ENCODE measurements around the gene SYPL2. TPM values are rescaled to one million over a fixed set of nuclear protein-coding genes. Genes with fewer than 3 reads are reported as not detected.

Gene SYPL2
- total and polyA plus RNA-seq, 2 of the 8 experiments (the other 6 are each of a cell fraction or from before 2014, with no cell fraction given) = 1.5 TPM

DNA sequence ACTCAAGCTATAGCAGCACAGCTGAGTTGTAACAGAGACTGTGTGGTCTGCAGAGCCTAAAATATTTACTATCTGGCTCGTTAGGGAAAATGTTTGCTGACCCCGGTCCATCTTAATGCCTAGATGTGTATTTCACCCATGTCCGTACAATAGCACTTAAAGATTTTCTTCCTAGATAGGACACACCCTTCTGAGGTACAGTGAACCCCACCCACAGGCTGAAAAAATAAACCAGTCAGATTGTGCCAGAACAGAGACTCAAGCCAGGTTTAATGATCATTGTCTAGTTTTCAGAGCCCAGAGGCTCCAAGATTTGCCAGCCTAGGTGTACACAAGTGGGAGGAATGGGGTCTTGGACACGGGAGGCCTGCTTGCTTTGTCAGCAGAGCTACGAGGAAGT lies 37.6 kb downstream of the SYPL2 start:
- Histone ChIP-seq H3K4ac (replicated peaks; ENCODE audit: insufficient read length, low read depth, low read length) (no peak overlapping the region), H2BK15ac (ENCODE audit: low read length) (no peak overlapping the region), H2BK120ac (replicated peaks; ENCODE audit: low read depth, low read length) (no peak overlapping the region), H3K9me3 (ENCODE audit: insufficient read depth in 2 of 2, low read depth in 1 of 2, low read length in 1 of 2) (no peaks in the 10 kb centered on the region), H3K18ac (ENCODE audit: extremely low read depth, low read length) (no peak overlapping the region), H3K4me2 (ENCODE audit: insufficient read depth in 1 of 2, low read depth in 2 of 2, low read length in 2 of 2) (no peak overlapping the region), H3K27me3 (replicated peaks in 1 of 4; ENCODE audit: control insufficient read depth in 3 of 4, extremely low read depth in 1 of 4, insufficient read depth in 3 of 4, low read length in 3 of 4) (peaks cover 0 to 7% (median 6%) of the 10 kb centered on the region in 4 experiments; a peak in 3 of 7 replicates), H3K79me2 (ENCODE audit: control insufficient read depth in 1 of 2, insufficient read depth in 2 of 2, low read length in 2 of 2) (no peaks in the 10 kb centered on the region), H4K20me1 (replicated peaks in 1 of 2; ENCODE audit: control insufficient read depth in 1 of 2, insufficient read depth in 2 of 2, low read length in 2 of 2) (peaks cover 2 to 8% of the 10 kb centered on the region in 2 experiments), H3K23me2 (ENCODE audit: low read depth, low read length) (no peaks in the 10 kb centered on the region; the same call in 1 of the 2 replicates), H3K27ac (ENCODE audit: low read depth, low read length) (no peak overlapping the region), H4K8ac (ENCODE audit: extremely low read depth, insufficient read depth, low read length) (no peak overlapping the region), H4K91ac (replicated peaks; ENCODE audit: insufficient read length, low read length) (no peak overlapping the region), H3K56ac (replicated peaks; ENCODE audit: insufficient read length, low read depth, low read length) (no peak overlapping the region), H3K4me1 (replicated peaks in 1 of 4; ENCODE audit: control insufficient read depth in 3 of 4, insufficient read depth in 4 of 4, low read length in 3 of 4) (peaks cover 0 to 2% (median under 1%) of the 10 kb centered on the region in 4 experiments; a peak in 2 of 7 replicates), H2AFZ (ENCODE audit: low read length) (no peak overlapping the region), H3K36me3 (ENCODE audit: control insufficient read depth in 2 of 4, insufficient read depth in 4 of 4, low read length in 3 of 4) (peaks cover 0 to 2% (median 0%) of the 10 kb centered on the region in 4 experiments; a peak in 2 of 8 replicates), H3K4me3 (ENCODE audit: extremely low read depth in 1 of 4, insufficient read depth in 2 of 4, low read depth in 3 of 4, low read length in 4 of 4) (no peak overlapping the region), H2BK20ac (ENCODE audit: low read length) (no peak overlapping the region), H2AK5ac (ENCODE audit: low read depth, low read length) (no peak overlapping the region), H4K5ac (ENCODE audit: insufficient read length, low read depth, low read length) (no peak overlapping the region), H2BK12ac (ENCODE audit: low read depth, low read length) (no peak overlapping the region), H3K14ac (ENCODE audit: insufficient read length) (no peak overlapping the region), H3K23ac (ENCODE audit: insufficient read length) (no peak overlapping the region), H2BK5ac (ENCODE audit: low read depth, low read length) (no peak overlapping the region), H3K79me1 (ENCODE audit: low read depth, low read length) (no peaks in the 10 kb centered on the region), H3K9ac (replicated peaks in 1 of 4; ENCODE audit: extremely low read depth in 1 of 4, low read depth in 3 of 4, low read length in 3 of 4) (no peak overlapping the region)
- no peak for DNase-seq (ENCODE audit: low read depth in 1 of 2, low spot score in 2 of 2)
- 83% methylated on average over 5 of the region's 5 CpGs; no CpG with 5 or more reads in 1 of the 2 experiments for WGBS, 2 experiments (ENCODE audit: extremely low coverage in 1 of 2, insufficient coverage in 1 of 2, insufficient read length in 1 of 2, insufficient replicate concordance in 2 of 2, low coverage in 1 of 2, low lambda C conversion rate in 2 of 2, missing lambda C conversion rate in 1 of 2)
- TF ChIP-seq RXRA (IDR thresholded peaks at IDR 0.05; ENCODE audit: insufficient read depth, low read depth, low read length) (no peak), NRF1 (IDR thresholded peaks at IDR 0.05; ENCODE audit: low read depth, low read length) (no peak), CEBPB (IDR thresholded peaks at IDR 0.05; ENCODE audit: low read depth, low read length) (no peak), RFX5 (IDR thresholded peaks at IDR 0.05; ENCODE audit: borderline replicate concordance, low read depth, low read length) (no peak), POLR2A (IDR thresholded peaks at IDR 0.05; ENCODE audit: control extremely low read depth in 1 of 2, low read depth in 2 of 2, low read length in 2 of 2) (no peak), BRCA1 (IDR thresholded peaks at IDR 0.05; ENCODE audit: low read depth, low read length) (no peak), SP4 (IDR thresholded peaks at IDR 0.05; ENCODE audit: low read length) (no peak), SIRT6 (IDR thresholded peaks at IDR 0.05; ENCODE audit: low read length) (no peak)
- ChIA-PET POLR2A (ENCODE audit: partially characterized antibody) (interaction anchor here (0.9 to 1.2 kb wide), 2 partner anchors 10 to 25 kb away, joined by 3 read pairs; no protein-coding TSS in a partner anchor), CTCF (ENCODE audit: partially characterized antibody) (interaction anchor here (1.0 to 43.7 kb wide), 6 partner anchors 5 to 136 kb away, joined by 4 to 1755 read pairs (median 335); partner anchors contain the start of genes AMIGO1, ATXN7L2, CYB561D1 and GNAI3)
- FAIRE-seq = no peak
